ENCODE data around the gene ERRFI1.
"Not testable (repeated sequence)": the region's sequence is repeated elsewhere in the genome, so short reads cannot be mapped to it uniquely, and the experiment has no call there.

The ERRFI1 gene

GRCh38 chr1:8063298-8064036 is 37.4 kb upstream of the ERRFI1 start:
- TF ChIP-seq CTCF (IDR thresholded peaks at IDR 0.05; ENCODE audit: control insufficient read depth, extremely low read depth, insufficient read depth) = no peak
- no peak for DNase-seq (ENCODE audit: low read depth)
- H3K4me3 ChIP-seq (ENCODE audit: low read depth, low read length) = no peak overlapping the region

DNA sequence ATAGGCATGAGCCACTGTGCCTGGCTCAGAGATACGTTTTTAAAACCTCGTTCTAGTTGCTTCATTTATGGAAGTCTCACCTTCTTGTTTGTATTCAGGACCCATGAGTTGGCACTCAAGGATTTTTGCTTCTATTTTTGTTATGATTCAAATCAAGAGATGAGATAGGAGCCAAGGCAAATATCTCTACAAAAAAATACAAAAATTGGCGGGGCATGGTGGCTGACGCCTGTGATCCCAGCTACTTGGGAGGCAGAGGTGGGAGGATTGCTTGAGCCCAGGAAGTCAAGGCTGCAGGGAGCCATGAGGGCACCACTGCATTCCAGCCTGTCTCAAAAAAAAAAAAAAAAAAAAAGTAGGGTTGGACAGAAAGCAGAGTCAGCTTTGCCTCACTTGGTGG is 36.8 kb upstream of the ERRFI1 start:
- DNase-seq (ENCODE audit: low read depth) = no peak
- TF ChIP-seq CTCF (IDR thresholded peaks at IDR 0.05; ENCODE audit: control insufficient read depth, extremely low read depth, insufficient read depth) = no peak
- H3K4me3 ChIP-seq (ENCODE audit: low read depth, low read length) = no peak overlapping the region

DNA sequence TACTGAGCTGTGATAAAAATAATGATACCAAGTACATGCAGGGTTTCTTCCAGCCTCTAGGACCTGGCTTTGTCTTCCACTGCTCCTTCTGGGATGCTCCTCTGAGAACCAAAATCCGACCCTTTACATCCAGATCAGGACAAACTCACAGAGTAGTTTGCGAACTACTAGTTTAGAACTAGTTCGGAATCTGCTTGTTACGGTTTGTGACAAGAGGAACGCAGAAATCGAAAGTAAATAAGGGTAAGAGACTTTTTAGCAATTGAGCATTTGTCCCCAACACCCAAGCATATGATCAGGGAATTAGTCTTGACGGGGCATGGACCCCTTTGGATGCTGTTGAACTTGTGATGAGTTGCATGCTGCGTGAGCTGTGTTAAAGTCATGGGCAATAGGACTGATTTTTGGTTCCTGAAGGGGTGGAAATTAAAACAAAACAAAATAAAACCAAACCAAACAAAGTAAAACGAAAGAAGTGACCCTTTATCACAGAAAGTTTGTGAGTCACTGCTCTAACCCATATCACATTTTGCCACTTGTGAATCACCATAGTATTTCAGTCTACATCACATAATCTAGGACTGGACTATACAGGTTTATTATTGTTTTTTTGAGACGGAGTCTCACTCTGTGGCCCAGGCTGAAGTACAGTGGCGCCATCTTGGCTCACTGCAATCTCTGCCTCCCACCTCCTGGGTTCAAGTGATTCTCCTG is 35.7 kb upstream of the ERRFI1 start:
- H3K4me3 ChIP-seq (ENCODE audit: low read depth, low read length) = no peak overlapping the region
- no peak for TF ChIP-seq CTCF (IDR thresholded peaks at IDR 0.05; ENCODE audit: control insufficient read depth, extremely low read depth, insufficient read depth)
- no peak for DNase-seq (ENCODE audit: low read depth)

- H3K4me3 ChIP-seq (ENCODE audit: low read depth, low read length) = no peak overlapping the region
- peak; percentile 89 for DNase-seq (ENCODE audit: low read depth)
- no peak for TF ChIP-seq CTCF (IDR thresholded peaks at IDR 0.05; ENCODE audit: control insufficient read depth, extremely low read depth, insufficient read depth)
Measured at GRCh38 chr1:8061210-8061609, 35.1 kb upstream of the ERRFI1 start.

GRCh38 chr1:8059161-8059622 is 33.1 kb upstream of the ERRFI1 start:
- no peak overlapping the region for H3K4me3 ChIP-seq (ENCODE audit: low read depth, low read length)
- TF ChIP-seq CTCF (IDR thresholded peaks at IDR 0.05; ENCODE audit: control insufficient read depth, extremely low read depth, insufficient read depth) = no peak
- no peak for DNase-seq (ENCODE audit: low read depth)

DNA sequence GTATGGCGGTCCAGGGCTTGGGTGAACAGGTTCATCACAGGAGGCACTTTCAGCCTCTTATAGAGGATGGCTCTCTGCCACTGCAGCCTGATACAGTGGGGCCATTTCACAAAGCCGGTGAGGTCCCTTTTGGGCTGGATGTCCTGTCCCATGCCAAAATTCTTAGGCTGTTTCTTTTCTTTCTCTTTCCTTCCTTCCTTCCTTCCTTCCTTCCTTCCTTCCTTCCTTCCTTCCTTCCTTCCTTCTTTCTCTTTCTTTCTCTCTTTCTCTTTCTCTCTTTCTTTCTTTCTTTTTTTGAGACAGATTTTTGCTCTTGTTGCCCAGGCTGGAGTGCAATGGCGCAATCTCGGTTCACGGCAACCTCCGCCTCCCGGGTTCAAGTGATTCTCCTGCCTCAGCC is 31.7 kb upstream of the ERRFI1 start:
- not testable (repeated sequence) for DNase-seq (ENCODE audit: low read depth); H3K4me3 ChIP-seq (ENCODE audit: low read depth, low read length)

- no peak for TF ChIP-seq CTCF (IDR thresholded peaks at IDR 0.05; ENCODE audit: control insufficient read depth, extremely low read depth, insufficient read depth)
- DNase-seq (ENCODE audit: low read depth) = no peak
- H3K4me3 ChIP-seq (ENCODE audit: low read depth, low read length) = no peak overlapping the region
Measured at GRCh38 chr1:8055973-8056372, 29.9 kb upstream of the ERRFI1 start.
